Effector CD4-positive, alpha-beta T cell (primary cell): ENCODE measurements around the gene ATXN1.
A peak's percentile ranks its signal among the peaks of the same experiment; 100 is the strongest.
"Not testable (repeated sequence)": the region's sequence is repeated elsewhere in the genome, so short reads cannot be mapped to it uniquely, and the experiment has no call there.

ENCODE experiments used
- DNase-seq: peaks from one replicate; pipeline ENCODE4 v3.0.0-alpha.2; 2020
- total RNA-seq: gene quantifications from one replicate; lab custom pipeline; 2026; lab: John Stamatoyannopoulos, UW

The ATXN1 gene
- 241 reads per million, percentile 94 among the genes with 10 or more reads in this experiment for total RNA-seq

DNA sequence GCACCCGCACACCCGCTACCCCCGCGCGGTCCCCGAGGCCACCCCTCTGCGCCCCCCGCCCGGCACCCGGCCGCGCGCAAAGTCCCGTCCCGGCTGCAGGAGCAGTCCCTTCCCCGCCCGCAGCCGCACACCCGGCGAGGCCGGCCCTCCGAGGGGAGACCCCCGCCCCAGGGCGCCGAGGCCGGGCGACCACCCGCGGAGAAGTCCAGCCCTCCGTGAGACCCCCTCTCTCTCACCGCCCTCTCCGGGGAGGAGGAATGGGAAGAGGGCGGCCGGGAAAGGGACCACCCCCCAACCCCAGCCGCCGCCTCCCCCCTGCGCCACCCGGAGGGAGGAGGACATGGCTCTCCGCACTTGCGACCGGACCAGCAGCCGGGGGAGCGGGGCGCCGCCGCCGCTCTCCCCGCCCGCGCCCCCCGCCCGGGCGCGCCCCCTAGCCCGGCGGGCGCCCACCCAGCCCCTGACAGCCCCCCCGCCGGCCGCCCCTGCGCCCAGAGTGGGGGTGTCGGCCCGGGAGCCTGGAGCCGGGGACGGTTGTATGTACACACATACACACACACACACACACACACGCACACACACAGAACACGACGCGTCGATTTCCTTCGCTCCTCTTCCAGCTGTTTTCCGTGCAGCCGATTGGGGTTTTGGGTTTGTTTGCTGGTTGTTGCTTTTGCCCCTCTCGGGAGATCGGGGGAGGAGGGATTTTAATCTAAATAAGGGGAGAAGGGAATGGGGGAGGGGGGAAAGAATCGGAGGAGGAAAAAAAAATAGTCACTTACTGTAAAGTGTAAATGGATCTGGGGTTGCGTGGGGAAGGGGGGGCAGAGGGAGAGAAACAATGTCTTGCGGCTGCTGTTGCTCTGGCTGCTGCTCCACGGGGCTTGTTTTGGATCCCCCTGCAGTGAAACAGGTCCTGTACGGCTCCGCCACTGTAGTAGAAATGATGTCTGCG lies at the start of gene ATXN1:
Gene ATXN1 (minus strand): TSS at position 945 of the 955 bp plus-strand sequence.
- peak; percentile 38 for DNase-seq

DNA sequence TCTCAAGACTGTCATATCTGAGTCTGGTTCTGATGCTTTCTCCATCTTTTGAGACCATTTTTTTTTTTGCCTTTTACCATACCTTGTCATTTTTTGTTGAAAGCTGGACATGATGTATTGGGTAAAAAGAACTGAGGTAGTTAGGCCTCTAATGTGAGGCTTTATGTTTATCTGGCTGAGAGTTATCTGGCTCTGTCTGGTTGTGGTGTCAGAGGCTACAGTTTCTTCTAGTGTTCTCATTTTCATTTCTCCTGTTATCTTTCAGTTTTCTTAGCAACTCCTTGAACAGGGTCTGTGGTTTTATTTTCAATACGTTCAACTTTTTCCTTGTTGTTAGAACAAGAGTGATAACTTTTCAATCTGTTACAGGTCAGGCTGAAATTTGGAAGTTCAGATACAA lies 49.2 kb upstream of the ATXN1 start:
- DNase-seq: no peak

DNA sequence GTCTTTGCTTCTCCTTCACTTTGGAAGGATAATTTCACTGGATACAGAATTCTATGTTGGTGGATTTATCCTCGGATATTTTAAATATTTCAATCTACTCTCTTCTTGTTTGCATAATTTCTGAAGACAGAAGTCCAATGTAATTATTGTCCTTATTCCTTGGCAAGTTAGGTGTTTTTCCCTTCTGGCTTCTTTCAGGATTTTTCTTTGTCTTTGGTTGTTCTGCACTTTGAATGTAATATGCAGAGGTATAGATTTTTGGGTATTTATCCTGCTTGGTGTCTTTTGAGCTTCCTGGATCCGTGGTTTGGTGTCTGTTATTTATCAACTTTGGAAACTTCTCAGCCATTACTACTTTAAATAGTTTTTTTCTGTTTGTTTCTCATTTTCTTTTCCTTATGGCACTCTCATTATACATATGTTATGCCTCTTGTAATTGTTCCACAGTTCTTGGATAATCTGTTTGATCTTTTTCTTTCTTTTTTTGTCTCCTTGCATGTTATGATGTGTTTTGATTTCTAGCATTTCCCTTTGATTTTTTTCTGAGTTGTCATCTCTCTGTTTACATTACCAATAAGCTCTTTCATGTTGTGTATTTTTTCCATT lies 48.6 kb upstream of the ATXN1 start:
- no peak for DNase-seq

DNA sequence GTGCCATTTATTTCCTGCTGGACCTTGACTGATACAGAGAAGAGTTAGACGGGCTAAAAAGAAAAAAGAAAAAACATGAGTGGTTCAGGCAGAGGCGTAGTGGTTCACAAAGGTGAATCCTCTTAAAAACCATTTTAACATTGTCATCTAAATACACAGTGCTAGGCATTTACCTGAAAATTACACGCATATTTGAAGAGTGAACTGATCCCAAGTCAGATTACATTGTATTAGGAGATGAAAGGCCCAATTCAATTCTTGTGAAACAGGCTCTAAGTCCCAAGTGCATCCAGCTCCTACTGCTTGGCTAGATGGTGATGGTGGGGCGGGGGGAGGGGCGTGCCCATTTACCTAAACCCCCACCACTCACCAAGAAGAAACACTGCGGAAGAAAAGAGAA lies 46.7 kb upstream of the ATXN1 start:
- DNase-seq: no peak

DNA sequence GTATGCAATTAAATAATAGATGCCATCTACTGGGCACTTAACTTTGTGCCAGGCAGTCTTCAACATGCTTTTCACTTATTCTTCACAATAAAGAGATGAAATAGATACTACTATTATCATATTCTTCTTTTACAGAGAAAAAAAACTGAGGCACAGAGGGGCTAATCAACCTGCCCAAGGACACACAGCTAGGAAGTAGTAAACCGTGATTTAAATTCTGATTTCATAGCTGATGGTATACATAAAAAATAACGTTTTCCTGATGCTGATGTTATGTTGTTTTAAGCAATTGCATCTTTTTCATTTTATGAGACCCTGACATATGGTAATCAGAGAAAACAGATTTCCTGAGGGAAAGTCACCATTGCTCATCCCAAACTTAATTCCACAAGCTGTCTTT lies 45.1 kb upstream of the ATXN1 start:
- no peak for DNase-seq

DNA sequence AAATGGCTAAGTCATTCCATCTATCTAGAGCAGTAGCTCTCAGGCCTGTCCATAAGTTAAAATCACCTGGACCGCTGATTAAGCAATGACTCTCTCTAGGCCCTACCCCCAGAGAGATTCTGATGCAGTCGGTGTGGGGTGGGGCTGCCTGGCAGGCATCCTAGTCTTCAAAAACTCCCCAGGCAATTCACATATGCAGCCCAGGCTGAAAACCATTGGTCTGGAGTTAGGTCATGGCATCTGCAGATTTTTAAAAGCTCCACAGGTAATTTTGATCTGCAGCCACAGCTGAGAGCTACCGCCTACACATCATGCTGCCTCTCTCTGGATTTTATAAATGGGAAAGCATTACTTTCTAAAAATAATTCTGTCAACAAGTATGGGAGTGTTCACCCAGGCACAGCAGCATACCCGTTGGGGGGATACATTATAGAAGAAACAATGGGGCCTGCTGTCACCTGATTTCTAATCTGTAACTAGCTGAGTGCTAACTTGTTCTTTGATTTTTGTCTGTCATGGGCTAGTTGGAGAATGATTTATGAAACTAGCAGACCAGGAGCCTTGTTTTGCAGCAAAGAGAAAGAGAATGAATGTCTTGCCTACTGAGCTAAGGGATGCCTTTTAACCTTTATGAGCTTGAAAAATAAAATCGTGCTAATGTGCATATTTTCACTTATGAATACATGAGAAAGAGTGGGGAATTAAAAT lies 44.1 kb upstream of the ATXN1 start:
- DNase-seq: no peak

DNA sequence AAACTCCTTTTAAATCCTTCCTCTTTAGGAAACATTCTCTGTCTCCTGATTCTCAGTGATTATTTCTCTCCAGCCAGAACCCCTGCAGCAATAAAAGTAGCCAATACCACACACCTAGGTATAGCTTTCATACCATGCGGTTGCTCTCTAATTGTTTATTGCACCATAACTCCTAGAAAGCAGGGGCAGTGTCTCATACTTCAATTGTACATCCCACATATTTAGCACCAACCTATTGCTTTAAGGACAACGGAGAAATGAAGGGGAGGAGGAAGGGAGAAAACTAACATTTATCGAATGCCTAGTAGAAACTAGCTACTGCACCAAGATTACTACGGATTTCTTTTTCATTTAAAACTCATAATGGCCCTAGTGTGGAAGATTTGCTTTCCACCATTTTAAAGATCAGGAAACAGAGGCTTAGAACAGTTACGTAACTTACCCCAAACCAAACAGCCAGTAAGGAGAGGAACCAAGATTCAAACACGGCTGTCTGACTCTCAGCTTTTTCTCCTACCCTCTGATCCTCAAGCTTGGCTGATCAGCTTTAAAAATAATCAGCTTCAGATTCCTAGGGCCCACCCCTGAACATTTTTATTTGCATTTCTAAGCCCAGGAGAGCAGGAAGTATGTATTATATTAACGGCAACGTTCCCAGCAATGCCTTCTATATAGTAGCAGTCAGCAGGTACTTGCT lies 43.4 kb upstream of the ATXN1 start:
- no peak for DNase-seq

DNA sequence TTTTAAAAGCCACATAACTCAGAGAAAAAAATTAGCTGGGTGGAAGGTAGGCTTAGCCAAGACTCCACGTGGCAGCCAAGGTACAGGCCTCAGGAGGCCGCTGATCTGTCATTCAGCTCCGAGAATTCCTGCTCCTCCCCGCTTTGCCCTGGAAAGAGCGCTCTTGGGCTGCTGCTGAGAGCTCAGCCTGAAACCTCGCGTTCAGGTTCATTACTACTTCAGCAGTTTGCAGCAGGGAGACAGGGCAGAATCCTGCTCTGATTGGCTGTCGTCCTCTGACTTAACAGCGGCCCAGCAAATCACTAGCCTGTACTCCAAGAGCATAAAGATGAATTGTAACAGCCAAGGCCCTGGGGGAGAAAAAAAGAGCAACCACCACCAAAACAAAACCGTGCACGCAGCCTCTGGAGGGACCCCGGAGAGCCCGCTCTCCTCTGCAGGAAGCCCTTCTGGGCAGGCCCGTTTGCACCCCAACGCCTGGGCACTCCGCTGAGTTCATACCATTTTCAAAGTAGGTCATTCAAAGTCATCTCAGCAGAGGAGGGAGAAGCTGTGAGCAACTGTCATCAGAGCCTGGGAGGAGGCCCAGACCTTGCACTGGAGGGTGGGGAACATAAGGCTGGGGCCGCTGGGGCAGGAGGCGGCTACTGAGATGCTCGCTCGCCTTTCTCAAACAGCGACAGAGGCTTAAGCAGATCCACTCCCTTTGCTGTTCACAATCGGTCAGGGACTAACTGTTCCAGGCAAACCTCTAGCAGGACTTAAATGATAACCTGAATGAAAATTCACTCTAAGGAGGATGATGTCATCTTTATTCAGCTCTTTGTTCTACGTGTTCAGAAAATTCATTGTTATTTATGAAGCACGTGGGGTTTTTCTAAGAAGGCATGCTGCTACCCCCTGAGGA lies 42.3 kb upstream of the ATXN1 start:
- no peak for DNase-seq

DNA sequence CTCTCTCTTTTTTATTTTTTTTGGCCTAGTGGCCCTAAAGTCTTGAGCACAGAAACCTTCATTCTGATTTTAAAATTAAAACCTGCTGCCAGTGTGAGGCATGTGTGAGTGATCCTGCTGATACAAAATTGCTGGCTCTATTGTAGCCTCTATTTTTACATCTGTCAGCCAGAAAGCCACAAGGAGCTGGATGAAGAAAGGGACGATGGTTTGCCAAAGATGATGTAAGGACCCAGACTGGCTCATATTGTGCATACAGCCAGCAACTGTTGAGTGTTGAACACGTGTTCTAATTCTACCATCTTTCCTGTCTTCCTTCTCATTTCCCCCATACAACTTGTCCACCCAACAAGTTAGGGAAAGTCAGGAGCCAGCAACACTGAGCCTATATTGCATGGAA lies 40.8 kb upstream of the ATXN1 start:
- no peak for DNase-seq

DNA sequence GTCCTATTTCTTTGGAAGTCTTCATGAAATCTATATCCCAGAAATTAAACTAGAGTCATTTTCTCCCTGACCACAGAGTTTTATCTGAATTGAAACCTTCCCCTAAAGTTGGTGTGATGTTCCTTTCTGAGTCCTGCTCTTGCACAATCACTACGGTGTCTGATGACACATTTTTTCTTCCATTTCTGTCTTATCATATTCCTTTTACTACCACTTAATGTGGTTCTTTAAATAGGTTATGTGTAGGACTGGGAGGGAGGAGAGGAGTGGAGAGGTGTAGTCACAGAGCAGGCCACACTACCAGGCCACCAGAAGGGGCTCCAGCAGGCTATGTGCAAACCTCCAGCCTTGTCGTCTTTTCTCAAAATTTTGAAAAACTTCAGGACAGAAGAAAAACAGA lies 39.7 kb upstream of the ATXN1 start:
- DNase-seq: no peak

DNA sequence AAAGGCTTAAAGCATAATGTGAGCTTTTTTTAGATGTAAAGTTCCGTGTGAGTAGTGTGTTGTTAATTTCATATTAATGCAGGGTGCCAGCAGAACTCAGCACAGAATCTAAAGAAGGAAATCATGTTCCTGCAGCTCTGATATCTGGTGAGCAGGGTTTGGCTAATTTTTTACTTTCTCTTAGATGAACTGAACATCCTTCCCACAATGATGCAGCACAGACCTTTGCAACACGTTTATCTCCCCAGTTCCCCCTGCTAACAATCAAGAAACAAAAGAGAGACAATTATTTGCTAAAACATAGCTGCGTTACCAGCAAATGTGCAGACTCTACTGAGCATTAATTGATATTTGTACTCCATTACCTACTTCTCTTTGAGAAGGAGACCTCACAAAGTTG lies 39.1 kb upstream of the ATXN1 start:
- DNase-seq: no peak

DNA sequence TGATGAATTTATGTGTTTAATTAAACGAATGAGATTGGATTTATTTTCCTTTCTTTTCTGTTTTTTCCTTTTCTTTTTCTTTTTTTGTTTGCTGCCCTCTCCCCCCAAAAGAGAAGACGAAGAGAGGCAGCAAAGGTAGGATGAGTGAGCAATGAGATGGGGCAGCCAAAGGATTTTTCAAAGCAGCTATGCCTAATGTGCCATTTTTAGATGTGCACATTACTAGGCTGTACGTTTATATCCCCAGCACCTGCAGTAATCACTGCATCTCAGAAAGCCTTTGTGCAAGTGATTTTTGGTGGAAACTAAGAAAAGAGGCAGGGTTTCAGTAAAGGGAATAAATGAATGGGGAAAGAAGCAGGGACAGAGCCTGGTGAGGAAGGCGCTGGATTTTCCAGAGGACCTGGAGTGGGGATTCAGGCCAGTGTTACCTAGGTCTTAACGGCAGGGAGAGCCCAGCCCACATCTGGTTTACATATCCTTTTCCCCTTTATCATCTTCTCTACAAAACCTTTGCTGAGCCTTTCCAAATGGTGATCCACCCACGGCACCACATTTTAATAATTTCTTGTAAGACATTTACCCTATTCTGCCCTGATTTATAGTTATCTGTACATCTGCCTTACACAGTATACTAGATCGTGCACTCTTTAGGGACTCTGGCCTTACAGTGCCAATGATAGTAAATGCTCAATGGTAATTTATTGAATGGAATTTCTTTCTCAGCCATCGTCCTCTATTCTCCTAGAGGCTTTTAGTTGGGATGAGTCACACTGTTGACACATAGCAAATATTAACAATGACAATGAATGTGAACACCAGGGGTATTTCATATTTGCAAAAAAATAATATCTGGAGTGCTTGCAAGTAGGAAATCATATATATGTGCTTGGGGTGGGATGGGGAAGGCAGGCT lies 38.3 kb upstream of the ATXN1 start:
- DNase-seq: no peak

DNA sequence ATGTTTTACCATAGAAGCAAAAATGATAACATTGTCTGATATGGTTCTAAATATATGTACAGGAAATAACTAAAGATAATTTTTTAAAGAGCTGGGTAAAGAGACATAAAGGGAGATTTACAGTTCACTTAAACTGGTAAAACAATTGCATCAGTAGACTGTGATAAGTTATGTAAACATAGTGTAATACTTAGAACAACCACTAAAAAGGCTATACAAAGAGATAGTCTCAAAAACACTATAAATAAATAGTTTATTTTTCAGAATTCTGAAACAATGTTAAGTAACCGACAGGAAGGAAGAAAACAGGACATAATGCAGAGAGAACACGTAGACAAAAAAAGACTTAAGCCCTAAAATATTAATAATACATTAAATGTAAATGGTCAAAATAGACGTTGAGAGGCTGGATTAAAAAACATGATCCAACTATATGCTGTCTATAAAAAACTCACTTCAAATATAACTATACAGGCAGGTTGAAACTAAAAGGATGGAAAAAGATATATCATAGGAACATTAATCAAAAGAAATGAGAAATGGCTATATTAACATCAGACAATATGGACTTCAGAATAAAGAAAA lies 32.7 kb upstream of the ATXN1 start:
- DNase-seq: no peak

DNA sequence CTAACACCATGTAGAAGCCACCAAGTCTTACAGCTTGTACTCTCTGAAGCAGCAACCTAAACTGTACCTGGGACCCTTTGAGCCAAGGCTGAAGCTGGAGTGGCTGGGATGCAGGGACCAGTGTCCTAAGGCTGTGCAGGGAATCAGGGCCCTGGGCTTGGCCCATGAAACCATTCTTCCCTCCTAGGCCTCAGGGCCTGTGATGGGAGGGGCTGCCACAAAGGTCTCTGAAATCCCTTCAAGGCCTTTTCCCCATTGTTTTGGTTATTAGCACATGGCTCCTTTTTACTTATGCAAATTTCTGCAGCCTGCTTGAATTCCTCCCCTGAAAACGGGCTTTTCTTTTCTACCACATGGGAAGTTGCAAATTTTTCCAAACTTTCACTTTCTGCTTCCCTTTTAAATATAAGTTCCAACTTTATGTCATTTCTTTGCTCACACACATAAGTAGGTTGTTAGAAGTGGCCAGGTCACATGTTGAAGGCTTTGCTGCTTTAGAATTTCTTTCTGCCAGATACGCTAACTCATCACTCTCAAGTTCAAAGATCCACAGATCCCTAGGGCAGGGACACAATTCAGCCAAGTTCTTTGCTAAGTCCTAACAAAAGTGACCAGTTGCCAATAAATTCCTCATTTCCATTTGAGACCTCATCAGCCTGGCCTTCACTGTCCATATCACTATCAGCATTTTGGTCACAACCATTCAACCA lies 28.2 kb upstream of the ATXN1 start:
- no peak for DNase-seq

DNA sequence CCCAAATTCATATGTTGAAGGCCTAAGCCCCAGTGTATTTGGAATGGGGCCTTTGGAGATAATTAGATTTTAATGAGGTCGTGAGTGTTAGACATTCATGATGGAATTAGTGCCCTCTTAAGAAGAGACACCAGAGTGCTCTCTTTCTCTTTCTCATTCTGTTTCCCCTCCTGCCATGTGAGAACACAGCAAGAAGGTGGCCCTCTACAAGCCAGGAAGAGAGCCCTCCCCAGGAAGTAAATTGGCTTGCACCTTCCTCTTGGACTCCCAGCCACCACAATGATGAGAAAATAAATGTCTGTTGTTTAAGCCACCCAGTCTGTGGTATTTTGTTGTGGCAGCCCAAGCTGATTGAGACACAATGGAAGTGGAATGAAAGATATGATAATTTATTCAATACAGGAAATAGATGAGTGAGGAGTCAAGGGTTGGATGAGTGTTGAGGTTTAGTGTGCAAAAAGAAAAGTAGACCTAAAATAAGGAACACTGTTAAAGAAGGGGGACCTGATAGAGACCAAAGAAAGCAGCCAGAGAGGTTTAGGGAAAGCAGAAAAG lies 25.9 kb upstream of the ATXN1 start:
- no peak for DNase-seq

DNA sequence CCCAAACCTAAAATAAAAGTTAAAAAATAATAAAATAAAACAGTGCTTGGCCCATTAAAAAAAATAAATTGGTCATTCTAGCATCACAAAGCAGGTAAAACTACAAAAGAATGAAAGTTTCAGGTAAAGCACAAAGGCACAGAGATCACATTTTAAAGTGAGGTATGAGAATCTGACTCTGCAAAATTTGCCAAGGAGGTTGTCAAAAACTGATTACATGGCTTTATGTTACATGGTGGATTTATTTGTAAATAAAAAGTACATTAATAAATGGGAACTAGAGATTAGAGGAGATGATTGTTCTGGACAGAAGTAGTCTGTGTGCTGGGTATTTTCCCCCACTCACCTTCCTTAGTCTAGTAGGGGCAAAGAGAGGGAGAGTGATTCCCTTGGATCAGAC lies 24.2 kb upstream of the ATXN1 start:
- DNase-seq: no peak

DNA sequence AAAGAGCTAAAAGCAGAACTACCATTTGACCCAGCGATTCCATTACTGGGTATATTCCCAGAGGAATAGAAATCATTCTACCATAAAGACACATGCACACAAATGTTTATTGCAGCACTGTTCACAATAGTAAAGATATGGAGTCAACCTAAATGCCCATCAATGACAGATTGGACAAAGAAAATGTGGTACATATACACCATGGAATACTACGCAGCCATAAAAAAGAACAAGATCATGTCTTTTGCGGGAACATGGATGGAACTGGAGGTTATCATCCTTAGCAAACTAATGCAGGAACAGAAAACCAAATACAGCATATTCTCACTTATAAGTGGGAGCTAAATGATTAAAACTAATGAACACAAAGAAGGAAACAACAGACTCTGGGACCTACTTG lies 23.7 kb upstream of the ATXN1 start:
- DNase-seq: not testable (repeated sequence)

DNA sequence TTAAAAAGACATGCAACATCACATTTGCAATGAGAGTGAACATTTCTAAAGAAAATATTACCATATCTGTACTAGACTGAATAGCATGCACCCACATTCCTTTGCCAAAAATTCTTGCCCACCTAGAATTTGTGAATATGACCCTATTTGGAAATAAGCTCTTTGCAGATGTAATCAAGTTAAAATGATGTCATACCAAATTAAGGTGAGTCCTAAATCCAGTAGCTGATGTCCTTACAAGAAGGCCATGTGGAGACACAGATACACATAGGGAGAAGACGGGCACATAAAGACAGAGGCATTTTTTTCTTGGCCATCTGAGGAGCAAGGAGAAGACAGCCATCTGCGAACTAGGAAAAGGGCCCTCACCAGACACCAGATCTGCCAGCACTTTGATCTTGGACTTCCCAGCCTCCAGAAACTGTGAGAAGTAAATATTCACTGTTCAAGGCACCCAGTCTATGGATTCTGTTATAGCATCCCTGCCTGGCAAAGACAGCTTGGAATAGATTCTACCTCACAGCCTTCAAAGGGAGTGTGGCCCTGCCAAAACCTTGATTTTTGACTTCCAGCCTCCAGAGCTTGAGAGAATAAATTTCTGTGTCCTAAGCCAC lies 22.8 kb upstream of the ATXN1 start:
- DNase-seq: no peak

DNA sequence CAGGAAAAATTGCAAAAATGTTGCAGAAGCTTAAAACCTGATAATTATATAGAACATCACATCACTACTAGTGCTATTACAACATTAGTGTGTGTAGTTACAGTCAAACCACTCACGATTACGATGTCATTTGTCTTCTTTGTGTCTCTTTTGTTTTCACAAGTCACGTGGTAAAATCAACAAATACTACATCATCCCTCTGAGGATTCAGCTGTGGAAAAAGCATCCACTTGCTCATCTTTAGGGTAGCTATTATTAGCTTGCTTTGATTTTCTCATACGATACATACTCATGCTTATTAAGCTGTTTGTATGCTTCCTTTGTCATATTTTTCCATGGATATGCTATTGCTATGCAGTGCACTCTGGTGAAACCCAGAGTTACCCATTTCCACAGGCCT lies 22.2 kb upstream of the ATXN1 start:
- DNase-seq: no peak
